GM21381 (cell line): ENCODE data around the gene ACSS1.
A peak's percentile ranks its signal among the peaks of the same experiment; 100 is the strongest.

Source experiments
- ATAC-seq: cut with Tn5 transposase; IDR thresholded peaks from one replicate; pipeline ENCODE4 v1.9.1; 2021; ENCODE audit warnings: mild to moderate bottlenecking, moderate library complexity; ENCODE audit not compliant: unreplicated experiment

ACSS1 gene

GRCh38 chr20:25059866-25060465 is 2.0 kb upstream of the ACSS1 start:
- no peak for ATAC-seq

GRCh38 chr20:25058847-25059810 is 1.2 kb upstream of the ACSS1 start:
- ATAC-seq: no peak

DNA sequence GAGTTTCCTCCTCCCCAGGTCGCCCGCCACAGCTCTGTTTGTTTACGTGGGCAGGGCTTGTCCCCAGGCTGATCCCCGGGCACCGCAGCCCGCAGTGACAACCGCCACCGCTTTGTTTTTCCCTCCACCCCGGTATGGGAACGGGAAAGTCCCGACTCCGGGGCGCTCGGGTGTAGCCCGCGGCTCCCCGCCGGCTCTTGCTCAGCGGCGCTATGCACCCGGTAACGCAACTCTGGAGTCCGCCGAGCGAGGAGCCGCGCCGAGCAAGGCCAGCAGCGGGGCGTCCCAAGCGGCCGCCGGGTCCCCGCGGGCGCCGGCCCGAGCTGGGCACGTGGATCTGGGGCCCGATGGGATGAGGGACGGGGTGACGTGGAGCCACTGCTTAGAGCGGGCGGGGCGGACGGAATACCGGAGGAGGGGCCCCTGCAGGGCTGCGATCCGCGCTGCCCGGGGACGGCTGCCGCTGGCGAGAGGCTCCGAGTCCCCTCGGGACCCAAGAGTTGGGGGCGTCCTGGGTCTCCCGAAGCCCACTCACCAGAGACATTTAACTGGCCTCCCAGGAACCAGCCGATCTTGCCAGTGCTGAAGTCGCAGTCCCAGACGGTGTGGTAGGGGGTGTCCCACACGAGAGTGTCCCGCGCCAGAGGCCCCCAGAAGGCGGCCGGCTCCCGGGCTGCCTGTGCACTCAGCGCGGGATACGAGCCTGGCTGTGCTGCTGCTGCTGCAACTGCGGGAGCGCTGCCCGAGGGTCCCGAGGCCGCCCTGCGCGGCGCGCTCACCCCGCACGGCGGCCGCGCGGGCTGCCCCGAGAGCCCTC is 497 bp downstream of the ACSS1 start:
- peak; percentile 34 for ATAC-seq

GRCh38 chr20:25056690-25057233 is 1.2 kb downstream of the ACSS1 start:
- ATAC-seq: no peak

DNA sequence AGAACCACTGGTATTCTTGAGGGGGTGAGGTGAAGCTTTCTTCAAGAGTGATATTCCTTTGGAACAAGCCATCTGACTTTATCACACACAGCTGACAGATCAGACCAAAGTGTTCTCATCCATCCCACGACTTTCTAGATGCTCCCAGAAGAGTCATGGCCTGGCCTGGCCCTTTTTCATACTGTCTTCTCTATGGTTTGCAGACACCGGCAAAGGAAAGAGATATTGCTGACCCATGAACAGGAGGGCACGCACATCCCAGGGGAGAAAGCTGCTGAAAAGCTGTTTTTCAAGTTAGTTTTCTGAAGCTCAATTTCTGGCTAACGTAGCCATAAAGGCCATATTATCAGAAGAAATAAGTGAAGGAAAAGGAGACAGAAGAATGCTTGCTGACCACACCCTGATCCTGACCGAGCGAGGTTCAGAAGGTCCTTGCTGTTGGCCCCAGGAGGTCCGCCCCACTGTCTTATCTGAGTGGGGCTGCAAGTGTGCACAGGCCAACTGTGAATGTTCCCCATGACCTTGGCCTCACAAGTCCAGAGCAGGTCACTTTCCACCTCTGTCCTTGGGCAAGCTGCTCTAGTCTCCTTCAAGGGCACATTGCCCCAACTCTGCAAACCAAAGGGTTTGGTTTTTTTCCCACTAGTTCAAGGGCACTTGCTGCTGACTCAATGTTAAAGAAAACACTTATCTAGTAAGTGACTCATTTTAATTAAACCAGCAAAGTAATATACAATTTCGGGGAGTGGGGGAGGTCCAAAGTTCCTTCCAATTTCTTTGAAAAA is 2.0 kb downstream of the ACSS1 start:
- ATAC-seq: no peak

DNA sequence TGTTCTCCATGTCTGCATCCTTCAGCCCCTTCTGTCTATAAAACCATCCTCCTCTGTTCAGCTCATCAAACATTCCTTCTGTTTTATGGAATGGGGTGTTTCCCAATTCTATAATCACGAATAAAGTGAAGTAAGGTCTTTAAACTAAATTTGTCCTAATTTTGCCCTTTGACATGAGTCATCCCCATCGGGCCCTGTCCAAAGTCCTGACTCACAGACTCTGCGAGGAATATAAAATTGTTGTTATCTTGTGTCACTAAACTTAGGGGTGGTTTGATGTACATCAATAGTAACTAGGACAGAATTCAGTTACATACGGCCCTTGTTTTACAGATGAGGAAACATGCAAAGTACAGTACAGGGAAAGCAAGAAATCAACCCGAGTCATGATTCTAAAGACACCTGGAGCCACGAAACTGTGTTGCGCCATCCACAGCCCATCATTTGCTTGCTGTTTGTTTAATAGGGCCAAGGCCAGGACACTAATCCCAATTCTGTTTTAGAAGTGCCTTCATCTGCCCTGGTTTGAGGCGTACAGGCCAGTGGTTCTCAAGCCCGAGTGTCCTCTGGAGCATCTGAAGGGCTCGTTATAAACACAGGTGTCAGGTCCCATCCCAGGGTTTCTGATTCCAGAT is 2.8 kb downstream of the ACSS1 start:
- no peak for ATAC-seq

- no peak for ATAC-seq
Observed at GRCh38 chr20:25054096-25054820, 3.7 kb downstream of the ACSS1 start.

GRCh38 chr20:25053255-25054031 is 4.5 kb downstream of the ACSS1 start:
- no peak for ATAC-seq

DNA sequence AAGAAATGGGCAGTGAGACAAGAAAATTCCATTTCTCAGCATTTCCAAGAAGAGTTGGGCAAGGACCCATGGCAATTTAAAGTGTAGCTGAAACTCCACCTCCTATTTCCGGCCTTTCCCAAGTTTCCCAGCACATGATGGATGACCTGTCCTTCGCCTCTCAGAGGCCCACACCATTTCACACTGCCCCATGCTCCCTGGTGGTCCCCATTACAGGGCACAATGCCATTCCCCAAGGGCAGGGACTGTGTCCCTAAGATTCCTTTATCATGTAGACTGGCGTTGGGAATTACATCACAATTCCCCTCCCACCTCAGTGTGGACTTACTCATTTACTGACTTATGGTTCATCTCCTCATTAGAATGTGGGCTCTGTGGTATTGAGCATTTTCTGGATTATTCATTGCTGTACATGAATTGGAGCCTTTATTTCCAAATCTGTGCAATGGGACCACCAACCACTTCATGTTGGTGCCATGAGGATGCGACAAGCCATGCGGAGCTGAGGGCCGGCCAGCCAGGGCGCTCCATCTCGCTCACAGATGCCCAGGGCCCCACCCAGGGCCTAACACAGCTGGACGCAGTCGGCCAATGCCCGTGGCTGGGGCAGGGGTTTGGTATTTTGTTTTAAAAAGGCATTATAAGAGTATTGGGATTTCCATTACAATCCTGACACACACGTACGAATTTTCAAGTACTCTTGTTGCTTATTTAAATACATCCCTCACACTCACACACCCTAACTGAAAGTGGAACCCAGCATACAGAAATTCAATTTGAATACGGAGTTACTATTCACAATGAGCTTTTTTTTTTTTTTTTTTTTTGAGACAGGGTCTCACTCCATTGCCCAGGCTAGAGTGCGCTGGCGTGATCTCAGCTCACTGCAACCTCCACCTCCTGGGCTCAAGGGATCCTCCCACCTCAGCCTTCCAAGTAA is 5.4 kb downstream of the ACSS1 start:
- no peak for ATAC-seq

- no peak for ATAC-seq
Observed at GRCh38 chr20:25051386-25052155, 6.4 kb downstream of the ACSS1 start.

DNA sequence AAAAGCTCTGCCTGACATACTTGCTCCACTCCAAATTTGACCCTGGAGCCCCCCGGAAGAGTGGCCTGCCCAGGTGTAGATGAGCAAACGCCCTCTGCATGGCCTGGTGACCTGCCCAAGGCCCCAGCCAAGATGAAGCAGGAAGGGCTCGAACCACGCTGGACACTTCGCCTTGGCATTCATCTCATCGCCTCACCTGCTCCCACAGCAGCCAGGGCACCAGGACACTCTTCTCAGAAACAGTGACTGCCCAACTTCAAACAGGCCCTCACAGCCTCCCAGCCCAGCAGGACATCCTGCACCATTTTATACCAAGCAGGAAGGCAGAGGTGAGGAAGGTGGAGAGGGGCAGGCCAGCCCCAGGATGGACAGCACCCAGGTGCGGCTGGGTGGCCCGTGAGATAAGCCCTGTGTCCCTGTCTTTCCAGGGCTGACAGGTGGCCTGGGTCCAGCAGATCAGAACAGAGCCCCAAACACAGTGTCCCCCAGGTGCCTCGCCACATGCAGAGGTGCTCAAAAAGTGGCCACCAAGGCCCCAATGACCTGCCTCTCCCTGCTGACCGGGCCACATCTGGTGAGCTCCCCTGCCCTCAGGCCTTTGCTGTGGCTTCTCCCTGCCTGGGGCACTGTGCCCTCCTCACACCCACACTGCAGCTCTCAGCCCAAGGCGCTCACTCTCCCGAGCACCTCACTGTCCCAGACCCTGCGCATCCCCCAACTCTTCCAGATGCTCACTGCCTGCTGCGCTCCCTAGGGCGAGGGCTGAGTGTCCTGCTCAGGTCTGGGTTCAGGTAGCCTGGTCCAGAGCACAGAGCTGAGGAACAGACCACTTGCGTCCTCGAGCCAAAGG is 7.2 kb downstream of the ACSS1 start:
- no peak for ATAC-seq

- no peak for ATAC-seq
Observed at GRCh38 chr20:25050082-25050481, 7.9 kb downstream of the ACSS1 start.

- ATAC-seq: no peak
Observed at GRCh38 chr20:25049261-25050060, 8.5 kb downstream of the ACSS1 start.

GRCh38 chr20:25048519-25048952 is 9.4 kb downstream of the ACSS1 start:
- ATAC-seq: no peak

DNA sequence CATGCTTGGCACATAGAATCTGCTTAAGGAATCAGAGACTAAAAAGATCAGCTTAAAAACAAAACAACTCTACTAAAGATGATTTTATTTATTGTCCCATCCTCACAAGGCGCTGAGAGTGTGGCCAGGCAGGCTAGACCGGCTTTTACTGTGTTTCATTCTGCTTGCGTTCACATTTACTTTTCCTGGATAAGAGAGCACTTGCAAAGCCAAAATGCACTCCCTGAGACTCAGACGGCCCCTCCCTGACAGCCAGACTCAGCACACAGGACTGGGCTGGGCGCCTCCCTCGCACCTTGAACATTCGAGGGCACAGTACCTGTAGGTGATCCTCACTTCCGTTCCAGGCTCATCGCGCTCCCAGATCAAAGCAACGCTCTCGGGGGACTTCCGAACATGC is 10.2 kb downstream of the ACSS1 start:
- no peak for ATAC-seq
